HG02938 (cell line): Measurements from ENCODE around the gene CMIP.
A peak's percentile ranks its signal among the peaks of the same experiment; 100 is the strongest.

ENCODE experiments used
- ATAC-seq: cut with Tn5 transposase; IDR thresholded peaks from one replicate; pipeline ENCODE4 v1.9.1; 2021; ENCODE audit warnings: mild to moderate bottlenecking, moderate library complexity; ENCODE audit not compliant: unreplicated experiment

Gene CMIP

DNA sequence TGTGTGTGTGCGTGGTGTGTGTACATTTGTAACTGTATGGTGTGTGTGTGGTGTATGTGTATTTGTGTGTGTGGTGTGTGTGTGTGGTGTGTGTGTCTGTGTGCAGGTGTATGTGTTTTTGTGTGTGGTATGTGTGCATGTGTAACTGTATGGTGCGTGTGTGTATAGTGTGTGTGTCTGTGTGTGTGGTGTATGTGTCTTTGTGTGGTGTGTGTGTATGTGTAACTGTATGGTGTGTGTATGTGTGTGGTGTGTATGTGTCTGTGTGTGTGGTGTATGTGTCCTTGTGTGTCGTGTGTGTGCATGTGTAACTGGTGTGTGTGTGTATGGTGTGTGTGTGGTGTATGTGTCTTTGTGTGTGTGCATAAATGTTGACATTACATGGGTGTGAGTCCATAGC is 170.8 kb downstream of the CMIP start:
- no peak for ATAC-seq

DNA sequence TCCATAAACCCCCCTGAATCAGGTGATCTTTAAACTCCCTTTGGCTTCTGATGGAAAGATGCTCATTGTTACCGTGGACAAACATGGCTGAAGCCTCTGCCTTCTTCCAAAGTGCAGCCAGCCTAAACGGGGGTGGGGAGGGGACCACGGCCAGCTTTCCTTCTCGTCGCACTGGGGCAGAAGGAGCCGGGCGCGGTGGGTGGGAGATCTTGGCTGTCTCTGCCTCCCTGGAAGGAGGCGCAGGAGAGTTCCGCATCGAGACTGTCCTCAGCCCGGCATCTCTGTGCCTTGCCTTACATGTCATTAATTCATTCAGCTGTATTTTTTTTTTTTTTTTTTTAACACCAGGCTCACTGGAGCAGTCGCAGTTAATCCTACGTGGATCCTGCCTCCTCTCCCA is 171.2 kb downstream of the CMIP start:
- ATAC-seq, result no peak

DNA sequence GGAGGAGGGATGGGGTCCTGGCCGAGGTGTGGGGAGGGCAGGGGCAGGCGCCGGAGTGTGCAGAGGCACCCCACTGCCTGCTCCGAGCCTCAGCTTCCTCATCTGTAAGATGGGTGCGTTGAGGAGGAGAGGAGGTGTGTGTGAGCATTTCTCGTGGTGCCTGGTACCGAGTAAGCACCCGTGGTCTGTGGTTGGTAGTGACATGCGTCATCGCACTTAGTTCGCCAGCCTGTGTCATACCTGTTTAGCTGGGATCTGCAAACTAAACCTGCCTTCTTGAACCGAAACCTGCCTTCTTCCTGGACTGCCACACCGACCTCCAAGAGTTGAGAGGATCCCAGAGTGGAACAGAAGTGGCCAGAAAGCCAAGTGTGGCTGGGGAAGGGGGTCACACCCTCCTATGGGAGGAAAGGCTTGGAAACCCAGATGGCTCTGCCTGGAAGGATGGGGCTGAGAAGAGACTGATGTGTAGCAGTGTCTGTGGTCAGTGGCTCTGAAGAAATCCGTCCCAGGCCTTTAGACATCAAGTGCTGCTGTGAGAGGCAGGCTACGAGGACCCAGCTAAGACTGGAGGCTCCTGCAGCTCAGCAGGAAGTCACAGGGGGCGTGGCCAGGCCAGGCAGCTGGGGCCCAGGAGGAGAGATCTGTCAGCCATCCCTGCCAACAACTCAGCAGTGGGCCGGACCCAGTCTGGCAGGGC is 171.9 kb downstream of the CMIP start:
- peak; percentile 79 for ATAC-seq

DNA sequence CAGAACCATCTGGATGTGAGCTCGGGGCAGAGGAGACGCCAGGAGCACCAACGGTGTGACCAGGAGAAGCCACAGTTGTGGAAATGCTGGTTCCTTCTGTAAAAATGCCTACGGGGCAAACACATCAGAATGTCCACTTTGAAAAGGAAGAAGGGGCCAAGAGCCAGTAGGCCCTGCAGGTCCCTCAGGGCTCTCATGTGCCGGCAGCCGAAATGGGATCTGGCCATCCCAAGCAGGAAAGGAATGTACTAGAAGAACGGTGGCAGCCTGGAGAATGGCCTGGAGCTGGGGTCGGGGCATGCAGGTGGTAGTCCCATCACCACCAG is 172.4 kb downstream of the CMIP start:
- no peak for ATAC-seq

DNA sequence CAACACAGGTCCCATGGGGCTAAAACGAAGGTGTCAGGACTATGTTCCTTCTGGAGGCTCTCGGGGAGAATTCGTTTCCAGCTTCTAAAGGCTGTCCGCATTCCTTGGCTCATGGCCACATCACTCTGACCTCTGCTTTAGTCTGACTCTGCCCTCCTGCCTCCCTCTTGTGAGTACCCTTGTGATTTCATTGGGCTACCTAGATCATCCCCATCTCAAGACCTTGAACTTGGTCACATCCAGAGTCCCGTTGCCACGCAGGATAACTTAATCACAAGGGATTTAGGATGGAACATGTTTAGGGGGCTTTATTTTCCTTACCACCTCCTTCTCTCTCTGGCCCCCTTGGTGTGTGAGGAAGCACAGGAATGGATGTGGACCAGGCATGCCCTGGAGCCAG is 173.6 kb downstream of the CMIP start:
- ATAC-seq, result no peak

DNA sequence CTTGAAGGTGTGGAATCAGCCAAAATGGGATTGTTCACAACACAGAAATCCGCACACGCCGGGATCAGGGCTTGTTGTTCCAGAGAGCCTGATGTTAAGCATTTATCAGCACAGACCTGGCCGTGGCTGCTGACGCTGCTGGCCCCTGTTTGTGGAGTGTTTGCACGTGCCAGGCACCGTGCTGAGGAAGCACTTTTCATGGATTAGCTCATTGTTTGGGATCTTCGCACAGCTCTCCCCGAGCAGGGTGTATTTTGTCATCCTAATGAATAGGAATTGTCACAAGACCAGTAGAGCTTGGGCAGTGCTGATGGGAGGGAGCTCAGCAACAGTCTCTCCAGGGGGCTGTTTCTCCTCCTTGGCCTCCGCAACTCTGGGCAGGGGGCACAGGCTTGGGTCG is 174.1 kb downstream of the CMIP start:
- ATAC-seq, result no peak

GRCh38 chr16:81620029-81620428 is 175.4 kb downstream of the CMIP start:
- no peak for ATAC-seq

GRCh38 chr16:81620796-81621195 is 176.2 kb downstream of the CMIP start:
- ATAC-seq, result no peak

DNA sequence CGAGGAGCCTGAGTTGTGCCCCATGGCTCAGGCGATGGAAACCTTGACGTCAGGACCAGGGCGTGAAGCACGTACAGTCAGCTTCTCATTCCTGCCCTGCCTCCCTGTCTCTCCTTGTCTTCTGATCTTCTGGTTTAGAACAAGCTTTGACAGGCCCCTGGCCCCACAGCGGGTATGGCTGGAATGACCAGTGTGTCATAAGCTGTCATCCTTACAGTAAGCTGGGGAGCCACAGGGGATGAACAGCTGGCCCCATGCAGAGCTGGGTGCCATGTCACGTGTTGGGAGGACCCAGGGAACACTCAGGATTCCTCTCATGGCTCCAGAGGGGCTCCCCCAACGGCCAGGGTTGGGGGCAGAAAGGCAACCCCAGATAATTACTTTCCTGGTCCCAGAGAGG is 176.9 kb downstream of the CMIP start:
- ATAC-seq, result no peak

DNA sequence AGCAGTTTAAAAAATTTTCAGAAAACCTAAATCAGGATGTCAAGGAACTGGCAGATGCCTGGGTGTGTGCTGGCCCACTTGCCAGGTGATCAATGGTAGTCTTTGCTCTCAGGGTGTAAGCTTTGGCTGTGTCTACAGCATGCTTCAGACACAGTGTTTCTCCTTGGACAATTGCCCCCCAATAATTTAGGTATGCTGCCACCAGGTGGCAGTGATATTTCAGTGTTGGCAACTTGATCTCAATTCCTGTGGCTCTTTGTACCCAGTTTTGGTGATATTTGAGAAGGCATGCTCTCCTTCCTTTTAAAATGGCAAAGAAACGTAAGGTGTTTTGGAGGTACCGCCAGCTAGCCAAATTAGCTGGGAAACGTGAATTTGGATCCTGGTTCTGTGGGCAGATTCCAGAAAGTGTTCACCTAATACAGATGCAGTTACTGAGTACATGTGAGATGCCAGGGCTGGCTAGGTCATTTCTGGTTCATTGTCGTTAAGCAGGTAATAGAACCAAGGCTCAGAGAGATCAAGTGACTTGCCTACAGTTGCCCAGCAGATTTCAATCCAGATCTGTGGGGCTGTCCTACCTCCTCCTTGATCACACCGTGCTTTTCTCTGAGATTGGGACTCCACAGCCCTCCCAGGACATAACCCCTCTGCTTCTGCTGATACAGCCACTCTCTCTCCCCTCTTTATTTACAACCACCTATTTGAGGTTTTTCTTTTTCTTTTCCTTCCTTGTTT is 178.9 kb downstream of the CMIP start:
- ATAC-seq, result no peak

DNA sequence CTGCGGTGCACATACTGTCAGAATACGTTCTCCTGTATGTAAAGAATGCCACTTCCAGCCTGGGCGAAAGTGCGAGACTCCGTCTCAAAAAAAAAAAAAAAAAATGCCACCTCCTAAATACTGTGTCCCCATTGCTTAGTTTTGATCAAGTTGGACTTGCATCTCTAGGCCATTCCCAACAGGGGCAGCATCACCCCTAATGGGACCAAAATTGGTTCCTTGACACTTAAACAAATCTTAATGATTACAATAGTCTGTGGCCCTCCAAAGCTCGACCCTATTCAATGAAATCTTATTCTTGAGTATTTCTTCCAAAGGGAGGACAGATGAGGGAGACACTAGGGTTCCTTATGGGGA is 179.8 kb downstream of the CMIP start:
- no peak for ATAC-seq

DNA sequence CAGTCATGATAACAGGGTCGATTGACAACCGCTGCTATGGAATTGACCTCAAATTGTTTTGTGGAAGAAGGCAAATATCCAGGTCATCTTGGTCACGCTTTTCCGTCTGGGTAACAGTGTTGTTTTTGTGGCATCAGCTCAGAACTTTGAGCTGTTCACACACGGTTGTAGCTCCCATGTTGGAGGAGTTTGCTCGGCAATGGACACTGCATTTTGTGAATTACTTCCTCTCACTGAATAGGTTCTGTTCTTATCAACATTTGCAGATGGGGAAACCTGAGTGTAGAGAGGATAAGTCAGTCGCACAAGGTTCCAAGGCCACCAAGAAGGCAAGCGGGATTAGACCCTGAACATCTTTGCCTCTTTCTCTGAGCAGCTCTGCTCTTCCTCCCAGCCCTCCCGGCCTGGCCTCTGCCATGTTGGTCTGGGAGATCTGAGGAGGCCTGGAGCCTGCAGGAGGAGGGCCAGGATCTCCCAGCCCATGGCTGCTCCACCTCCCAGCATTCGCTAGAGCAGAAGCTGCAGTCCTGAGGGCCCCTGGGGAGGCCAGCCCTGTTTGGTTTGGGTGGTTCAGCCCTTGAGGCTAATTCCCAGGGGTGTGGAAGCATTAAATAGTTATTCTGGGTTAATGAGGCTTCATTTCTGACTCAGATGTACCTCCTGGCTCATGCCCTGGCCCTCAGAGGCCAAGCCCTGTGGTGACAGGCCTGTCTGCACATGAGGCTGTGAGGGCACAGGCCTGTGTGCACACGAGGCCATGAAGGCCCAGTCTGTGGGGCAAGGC is 180.3 kb downstream of the CMIP start:
- ATAC-seq, result no peak

GRCh38 chr16:81625544-81626153 is 181.0 kb downstream of the CMIP start:
- no peak for ATAC-seq

DNA sequence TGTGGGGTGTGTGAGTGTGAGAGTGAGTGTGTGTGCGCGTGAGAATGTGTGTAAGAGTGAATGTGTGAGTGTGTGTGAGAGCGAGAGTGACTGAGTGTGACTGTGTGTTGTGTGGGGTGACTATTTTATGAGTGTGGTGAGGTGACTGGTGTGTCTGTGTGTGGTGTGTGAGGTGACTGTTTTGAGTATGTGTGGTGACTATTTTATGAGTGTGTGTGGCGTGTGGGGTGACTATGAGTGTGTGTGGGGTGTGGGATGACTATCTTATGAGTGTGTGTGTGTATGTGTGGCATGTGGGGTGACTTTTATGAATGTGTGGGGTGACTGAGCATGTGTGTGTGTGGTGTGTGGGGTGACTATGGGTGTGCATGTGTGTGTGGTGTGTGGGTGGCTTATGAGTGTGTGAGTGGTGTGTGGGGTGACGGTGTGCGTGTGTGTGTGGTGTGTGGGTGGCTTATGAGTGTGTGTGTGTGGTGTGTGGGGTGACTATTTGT is 181.6 kb downstream of the CMIP start:
- no peak for ATAC-seq

DNA sequence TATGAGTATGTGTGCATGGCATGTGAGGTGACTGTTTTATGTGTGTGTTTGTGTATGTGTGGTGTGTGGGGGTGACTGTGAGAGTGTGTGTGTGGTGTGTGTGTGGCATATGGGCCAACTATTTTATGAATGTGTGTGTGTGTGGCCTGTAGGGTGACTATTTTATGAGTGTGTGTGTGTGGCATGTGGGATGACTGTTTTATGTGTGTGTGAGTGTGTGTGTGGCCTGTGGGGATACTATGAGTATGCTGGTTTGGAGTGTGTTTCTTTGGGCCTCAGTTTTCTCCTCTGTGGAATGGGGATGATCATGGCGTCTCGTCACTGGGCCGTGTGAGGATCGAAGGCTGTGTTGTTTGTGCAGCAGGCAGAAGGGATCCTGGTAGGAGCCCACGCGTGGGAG is 182.4 kb downstream of the CMIP start:
- ATAC-seq, result no peak

DNA sequence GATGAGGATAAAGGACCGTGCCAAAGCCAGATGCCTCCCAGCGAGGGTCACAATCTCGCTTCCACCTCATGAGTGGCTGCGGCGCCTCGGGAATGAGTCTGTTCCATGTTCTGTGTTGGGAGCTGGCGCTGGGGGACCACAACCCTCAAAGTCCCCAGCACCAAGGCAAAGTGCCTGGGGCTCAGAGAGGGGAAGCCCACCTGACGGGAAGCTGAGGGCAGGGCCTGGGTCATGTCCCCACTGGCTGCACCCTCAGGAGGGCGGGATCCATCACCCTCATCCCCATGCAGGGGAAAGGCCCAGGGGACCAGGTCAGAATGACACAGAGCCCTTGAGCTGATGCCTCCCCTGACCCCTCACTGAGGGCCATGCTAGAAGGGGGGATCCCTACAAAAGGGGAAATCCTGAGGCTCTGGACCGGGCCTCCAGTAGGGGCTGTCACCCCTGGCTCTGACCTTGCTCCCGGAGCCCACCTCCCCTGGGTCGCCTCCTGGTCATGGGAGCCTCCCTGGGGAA is 183.2 kb downstream of the CMIP start:
- ATAC-seq, result no peak

DNA sequence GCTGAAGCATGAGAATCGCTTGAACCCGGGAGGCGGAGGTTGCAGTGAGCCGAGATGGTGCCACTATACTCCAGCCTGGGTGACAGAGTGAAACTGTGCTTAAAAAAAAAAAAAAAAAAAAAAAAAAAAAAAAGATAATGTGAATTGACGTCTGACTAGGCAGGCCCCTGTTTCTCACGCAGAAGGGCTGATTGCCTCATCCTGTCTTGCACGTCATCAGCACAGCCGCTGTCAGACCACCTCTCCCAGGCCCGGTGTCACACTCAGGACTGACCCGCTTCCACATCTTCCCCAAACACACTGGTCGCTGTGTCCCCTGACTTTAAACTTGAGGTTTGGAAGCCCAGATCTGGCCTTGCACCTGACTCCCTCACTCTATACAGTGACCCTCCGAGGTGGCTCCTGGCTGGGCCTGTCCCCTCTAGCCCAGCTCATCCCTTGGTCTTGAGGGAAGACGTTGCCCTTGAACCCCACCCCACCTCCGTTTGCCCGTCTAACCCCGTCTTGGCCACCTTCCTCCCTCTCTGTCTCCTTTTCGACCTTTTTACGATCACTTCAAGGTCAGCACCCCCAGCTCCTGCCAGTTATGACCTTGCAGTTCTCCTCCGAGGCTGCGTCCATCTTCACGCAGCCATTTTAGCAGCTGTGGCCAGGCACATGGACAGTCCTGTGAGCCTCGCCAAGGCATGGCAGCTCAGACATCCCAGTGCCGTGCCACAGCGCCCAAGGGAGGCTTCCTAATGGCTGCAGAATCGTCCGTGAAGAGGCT is 184.6 kb downstream of the CMIP start:
- no peak for ATAC-seq

GRCh38 chr16:81629896-81630634 is 185.5 kb downstream of the CMIP start:
- no peak for ATAC-seq

DNA sequence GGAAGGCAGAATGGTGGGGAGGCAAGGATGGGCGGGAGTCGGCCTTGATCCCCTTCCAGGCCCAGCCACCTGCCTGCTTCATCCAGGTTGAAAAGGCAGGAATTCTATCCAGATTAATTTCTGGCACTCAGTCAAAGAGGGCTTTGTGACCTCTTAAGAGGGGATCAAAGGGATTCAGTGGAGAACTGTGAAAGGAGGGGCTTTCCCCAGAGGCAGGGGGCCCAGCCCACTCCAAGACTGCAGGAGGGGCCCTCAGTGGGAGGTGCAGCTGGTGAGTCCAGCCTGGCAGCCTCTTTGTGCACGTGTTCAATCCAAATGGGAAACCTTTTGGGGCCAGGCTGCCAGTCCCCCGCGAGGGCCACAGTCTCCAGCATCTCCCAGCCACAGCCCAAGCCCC is 186.0 kb downstream of the CMIP start:
- no peak for ATAC-seq
